ENCODE measurements around the gene PCDH9.

PCDH9 gene, protein sequence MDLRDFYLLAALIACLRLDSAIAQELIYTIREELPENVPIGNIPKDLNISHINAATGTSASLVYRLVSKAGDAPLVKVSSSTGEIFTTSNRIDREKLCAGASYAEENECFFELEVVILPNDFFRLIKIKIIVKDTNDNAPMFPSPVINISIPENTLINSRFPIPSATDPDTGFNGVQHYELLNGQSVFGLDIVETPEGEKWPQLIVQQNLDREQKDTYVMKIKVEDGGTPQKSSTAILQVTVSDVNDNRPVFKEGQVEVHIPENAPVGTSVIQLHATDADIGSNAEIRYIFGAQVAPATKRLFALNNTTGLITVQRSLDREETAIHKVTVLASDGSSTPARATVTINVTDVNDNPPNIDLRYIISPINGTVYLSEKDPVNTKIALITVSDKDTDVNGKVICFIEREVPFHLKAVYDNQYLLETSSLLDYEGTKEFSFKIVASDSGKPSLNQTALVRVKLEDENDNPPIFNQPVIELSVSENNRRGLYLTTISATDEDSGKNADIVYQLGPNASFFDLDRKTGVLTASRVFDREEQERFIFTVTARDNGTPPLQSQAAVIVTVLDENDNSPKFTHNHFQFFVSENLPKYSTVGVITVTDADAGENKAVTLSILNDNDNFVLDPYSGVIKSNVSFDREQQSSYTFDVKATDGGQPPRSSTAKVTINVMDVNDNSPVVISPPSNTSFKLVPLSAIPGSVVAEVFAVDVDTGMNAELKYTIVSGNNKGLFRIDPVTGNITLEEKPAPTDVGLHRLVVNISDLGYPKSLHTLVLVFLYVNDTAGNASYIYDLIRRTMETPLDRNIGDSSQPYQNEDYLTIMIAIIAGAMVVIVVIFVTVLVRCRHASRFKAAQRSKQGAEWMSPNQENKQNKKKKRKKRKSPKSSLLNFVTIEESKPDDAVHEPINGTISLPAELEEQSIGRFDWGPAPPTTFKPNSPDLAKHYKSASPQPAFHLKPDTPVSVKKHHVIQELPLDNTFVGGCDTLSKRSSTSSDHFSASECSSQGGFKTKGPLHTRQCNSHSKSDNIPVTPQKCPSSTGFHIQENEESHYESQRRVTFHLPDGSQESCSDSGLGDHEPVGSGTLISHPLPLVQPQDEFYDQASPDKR (N-terminal part only)

DNA sequence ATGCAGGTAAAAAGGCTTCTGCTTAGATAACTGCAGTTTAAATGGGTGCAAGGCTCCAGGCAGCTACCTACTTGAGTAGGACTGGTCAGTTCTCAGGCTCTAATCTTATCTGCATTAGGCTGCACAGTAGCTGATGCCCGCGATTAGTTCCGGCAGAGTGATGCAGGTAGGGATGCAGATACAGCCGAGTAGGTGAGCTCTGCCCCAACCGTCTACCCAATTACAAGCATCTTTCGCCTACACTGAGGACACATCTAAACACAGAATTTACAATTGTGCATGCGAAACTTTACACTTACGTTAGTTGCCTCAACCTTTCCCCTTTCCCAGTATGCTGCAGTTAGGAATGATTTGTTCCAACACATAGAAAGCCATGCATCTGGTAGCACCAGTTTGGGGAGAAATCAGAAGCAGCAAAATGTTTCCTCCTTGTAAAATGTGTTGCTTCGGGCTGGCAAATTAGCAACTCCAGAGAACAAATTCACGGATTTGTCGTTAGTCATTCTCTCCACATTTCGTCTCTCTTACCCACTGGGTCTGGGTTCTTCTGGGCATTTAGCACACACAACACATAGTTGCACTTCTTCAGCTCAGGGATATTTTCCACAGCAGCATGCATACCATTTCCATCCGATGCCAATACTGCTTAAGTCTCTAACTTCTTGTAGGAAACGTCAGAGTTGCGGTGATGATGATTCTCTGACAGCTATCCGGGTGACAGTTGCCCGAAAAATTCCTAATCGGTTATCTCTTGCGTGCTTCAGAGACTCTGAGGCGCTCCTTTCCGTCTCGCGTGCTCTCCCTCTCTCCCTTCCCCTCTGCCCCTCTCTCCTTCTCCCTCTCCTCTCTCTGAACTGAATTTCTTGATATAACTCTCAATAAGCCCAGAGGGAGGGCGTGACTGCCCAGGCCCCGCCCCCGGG lies at the start of gene PCDH9:
TSS of gene PCDH9 (minus strand) at position 856 of the 923 bp plus-strand sequence. CDS start 1,896 bp downstream, outside the sequence.
- DNase-seq = peak in 1 of 6 experiments; percentile 44

DNA sequence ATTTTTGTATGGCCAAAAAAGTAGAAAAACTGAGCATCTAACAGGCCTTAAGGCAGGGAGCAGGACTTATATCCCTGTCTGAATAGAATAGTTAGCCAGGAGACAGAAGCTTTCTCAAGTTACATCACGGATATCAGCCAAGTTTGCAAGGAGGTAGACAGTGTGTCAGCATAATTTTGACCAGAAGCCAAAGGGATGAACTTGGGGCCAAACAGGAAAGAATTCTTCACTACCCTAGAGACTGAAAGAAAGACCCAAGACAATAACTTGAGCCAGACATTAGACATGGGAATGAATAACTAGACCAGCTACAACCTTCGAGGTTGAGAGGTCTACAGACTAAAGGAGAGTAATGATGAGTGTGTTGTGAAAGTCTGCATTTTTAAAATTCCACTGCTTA lies 48.1 kb upstream of the PCDH9 start:
- DNase-seq = no peak

DNA sequence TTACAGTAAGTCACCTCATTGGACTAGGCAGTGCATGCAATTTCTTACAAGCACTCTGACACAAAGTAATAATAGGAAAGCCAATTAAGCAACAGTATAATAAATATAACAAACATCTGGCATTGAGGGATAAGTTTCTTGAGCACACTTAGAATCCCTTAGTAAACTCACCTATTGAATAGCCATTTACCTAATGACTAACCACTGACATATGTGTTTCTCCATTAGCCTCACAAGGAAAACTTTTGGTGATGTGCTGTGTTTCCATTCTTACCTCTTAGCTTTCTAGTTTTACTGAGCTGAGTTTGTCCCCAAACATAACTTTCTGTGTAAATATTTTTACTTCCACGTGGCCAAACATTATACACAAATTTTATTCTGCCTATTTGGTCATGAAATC lies 47.4 kb upstream of the PCDH9 start:
- DNase-seq = no peak

DNA sequence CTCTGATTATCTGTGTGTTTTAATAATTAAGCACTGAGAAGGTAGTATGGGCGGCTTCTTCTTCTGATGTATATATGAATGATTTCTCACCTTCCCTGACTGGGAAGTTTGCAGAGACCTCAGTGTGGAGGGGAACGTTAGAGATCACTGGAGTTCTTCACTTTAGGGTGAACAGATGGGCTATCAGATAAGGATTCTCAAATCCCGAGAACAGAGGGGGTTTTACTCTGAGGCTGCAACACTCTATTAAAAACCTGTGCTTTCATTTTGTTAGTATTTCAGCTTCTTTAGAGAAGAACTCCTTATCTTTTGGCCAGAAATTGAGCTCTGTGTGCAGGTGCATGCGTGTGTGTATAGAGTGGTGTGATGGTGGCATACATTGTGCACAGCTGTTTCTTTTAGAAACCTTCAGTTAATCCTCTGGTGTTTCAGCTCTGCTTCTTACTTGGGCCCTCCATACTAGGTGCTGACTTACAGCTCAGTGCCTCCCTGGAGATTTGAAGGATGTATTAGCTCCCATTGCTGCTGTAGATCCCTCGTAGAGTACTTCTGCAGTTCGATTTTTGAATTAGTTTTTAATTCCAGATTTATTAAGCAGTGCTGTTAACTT lies 45.3 kb upstream of the PCDH9 start:
- DNase-seq = no peak

DNA sequence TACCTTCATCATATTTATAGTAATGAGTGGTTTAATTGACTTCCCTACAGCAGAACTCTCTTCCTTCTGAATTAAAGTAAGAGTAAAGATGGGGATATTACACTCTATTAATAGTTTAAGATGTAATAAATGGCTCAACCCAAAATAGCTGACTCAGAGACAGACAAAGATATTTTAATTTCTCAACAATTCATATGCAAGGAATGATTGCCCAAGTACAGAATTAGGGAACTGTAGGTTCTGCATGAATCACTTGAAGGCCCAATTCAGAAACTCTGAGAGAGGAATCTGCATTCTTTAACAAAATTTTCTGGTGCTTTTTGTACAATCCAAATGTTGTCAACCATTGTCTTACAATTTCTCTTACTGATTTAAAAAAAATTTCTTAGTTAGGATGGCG lies 42.9 kb upstream of the PCDH9 start:
- no peak for DNase-seq

DNA sequence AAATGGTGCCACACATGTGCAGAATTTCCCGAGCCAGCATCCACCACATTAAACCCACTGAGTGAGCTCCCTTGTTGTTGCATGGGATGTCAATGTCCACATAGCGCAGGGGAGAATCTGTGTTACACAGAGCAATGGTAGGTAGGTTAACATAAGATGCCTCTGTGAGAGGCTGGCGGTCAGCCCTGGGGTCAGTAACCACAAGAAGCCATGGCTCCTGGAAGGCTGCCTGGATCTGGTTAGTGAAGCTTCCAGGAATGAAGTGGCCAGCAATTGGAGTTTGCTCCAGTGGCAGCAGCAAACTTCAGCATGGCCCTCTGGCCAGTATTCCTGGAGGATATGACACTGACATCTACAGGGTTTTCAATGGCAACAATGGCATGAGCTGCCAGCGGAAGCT lies 37.0 kb upstream of the PCDH9 start:
- DNase-seq = no peak

DNA sequence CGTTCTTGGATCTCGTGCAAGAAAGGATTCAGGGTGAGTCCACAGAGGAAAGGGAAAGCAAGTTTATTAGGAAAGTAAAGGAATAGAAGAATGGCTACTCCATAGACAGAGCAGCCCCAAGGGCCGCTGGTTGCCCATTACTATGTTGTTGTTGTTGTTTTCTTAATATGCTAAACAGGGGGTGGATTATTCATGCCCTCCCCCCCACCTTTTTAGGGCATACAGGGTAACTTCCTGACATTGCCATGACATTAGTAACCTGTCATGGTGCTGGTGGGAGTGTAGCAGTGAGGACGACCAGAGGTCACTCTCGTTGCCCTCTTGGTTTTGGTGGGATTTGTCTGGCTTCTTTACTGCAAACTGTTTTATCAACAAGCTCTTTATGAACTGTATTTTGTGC lies 29.1 kb upstream of the PCDH9 start:
- no peak for DNase-seq

DNA sequence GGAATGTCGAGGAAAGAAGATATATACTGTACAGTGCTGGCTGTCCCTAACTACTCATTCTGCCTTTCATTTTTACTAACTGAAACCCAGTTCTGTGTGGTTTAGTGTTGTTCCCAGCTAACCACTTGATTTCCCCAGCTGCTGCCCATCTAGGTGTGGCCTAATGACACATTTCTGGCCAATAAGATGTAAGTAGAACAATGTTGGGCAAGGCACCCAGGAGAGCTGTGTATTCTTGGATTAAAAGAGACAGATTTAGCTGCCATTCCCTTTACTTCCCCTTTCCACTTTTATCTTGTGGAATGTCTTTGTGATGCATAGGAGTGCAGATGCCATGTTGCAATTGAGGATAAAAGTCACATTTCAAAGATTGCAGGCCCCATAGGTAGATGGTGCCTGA lies 28.3 kb upstream of the PCDH9 start:
- DNase-seq = no peak

DNA sequence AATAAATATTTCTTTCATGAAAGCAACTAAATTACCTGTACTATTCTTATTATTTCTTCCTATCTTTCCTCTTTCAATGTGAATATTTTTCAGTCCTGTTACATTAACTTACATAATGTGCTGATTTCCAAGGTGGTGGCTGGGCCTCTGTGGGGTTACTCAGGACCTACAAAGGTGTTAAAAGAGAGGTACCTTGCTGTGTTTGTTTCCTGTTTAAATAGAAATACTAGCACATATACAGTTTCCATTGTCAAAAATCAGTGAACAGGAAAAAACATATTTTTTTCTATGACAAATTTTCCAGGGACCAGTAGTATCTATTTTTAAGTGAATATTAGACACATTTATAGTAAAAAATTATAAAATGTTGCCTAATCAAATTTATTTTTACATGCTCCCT lies 8.7 kb upstream of the PCDH9 start:
- no peak for DNase-seq

DNA sequence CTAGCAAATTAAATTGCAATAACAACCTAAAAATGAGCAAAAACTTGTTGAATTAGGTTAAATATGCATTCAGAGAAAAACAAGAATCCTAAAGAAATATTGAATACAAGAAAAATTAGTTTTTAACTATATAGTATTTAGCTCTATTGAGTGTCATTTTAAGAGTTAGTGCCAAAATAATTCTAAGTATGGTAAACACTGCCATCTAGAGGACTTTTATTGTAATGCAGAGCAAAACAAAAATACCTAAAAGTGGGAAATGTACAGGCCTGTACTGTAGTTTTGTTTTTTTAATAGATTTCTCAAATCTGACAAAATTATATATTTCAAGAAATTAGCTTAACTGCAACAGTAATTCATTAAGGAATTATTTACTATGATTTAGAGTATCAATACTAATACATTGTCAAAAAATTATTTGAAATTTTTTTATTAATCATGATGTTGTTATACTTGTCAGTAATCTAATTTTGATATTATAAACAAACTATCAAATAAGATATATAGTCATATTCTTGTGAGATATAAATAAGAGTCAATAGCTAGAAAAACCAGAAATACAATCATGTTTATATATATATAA lies 8.2 kb upstream of the PCDH9 start:
- DNase-seq = peak in 2 of 6 experiments; percentile 24 to 51

DNA sequence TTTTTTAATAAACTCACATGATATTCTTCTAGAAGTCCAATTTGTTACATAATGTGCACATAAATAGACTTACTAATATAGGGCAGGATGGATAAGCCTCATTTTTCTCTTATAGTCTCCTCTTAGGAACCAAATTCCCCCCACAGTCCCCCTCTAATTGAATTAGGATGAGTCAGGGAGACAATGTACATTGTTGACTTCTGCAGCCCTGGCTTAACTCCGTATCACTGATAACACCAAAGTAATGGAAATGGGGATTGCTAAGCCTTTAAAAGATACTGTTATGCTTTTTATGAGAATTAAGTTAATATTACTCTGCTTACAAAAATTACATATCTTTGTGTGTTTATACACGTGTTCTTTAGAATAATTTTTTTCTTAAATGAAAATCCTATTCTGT lies 5.1 kb upstream of the PCDH9 start:
- DNase-seq = no peak

DNA sequence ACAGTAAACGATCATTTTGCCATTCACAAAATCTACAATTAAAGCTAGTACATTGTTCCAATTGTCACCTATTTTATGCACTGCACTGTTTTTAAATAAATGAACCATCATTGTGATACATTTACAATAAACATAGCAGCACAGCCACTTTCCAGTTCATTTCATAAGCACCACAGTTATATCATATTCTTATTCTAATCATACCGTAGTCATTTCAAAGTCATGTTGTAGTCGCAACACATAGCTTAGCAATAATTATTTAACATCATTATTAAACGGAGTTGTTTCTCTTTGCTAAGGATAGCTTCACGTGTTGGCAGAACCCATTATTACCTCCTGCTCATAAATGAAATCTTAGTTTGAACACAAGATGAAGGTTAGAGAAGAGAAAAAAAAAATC lies 2.2 kb upstream of the PCDH9 start:
- DNase-seq = no peak

DNA sequence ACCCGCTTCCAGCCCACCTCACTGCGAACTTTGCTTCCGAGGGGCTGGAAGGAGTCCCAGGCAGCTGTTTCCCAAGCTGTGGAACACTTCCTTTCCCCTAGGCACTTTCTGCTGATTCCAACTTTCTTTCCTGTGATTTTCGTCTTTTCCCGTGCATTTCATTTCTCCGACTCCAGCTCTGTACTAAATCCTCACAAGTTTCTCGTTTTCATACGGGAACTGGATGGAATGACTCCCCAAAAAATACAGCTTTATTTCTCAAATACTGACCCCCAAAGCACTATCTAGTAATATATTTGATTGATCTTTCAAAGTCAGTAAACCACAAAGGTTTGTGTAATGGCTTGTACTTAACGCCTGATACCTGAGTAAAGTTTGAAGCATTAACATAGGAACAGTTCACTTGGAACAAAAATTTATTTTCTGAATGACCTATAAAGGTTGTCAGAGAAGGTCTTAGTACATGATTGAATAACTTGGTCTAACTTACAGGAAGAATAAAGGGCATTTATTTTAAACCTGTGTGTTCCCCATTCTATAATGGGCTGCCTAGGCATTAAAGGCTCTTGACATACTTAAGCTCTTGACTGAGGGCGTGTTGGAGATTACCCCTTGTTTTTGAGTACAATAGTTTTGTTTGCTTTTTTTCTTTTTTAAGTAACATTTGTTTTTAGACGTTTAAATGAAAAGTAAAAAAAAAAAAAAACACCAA lies 1.3 kb upstream of the PCDH9 start:
- no peak for DNase-seq

DNA sequence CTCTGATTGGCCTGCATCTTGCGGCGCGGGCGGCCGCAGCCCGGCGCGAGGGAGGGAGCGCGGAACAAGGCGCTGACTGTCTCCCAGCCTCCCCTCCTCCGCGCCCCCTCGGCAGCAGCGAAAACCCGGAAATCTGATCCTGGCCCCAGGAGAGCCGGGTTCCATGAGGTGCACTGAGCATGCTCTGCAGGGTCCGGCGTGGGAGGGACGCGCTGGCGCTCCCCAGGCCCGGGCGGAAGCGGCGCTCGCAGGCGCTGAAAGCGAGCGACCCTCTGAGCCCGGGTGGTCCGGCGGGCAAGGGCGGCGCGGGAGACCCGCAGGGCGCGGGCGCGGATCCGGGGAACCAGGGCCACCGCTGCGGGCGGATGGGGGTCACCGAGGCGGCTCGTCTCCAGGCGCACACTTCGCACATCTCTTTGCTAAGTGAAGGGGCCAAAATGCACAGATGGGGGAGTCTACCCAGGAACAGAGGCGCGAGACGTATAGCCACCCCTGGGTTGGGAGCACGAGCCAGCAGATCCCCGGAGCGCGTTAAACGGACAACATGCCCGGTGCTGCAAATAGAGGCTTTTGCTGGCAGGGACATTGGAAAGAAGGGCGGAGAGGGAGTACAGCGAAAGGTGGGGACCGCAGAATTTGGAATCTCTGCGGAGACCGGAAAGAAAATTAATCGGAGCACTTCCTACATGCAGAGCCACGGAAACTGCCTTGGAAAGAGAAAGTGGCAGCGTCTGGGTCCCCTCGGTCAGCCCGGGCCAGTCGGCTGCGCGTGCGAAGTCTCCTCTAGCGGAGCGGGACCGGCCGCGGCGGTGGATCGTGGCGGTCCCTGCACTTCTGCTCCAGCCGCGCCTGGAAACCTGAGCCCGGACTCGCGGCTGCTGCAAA lies 510 bp upstream of the PCDH9 start:
- peak; percentile 69 to 86 (median 79) for DNase-seq

DNA sequence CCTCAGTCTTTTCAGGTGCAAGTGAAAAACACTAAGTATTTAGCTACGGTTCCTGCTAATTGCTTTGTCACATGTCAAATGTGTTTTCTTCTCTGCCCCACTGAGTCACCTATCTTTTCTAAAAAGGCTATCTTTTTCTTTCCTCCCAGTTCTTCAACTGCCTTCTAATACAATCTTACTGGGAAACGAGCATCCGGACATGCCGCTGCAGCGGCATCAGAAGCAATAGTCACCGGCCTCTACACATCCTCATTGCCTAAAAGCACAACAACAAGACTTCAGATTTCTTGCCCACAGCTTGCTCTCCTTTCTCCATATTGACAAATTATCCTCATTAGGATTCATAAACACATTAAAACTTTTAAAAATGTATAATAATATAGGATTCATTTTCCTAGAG lies 1.2 kb downstream of the PCDH9 start:
- peak in 1 of 6 experiments; percentile 24 for DNase-seq

DNA sequence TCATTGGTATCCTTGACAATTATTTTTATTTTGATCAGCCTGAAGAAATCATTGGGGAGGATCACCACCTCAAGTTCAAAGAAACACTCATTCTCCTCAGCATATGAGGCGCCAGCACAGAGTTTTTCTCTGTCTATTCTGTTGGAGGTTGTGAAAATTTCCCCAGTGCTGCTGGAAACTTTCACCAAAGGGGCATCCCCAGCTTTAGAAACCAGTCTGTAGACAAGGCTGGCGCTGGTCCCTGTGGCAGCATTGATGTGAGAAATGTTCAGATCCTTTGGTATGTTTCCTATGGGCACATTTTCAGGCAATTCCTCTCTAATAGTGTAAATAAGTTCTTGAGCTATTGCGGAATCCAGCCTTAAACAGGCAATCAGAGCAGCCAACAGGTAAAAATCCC lies 2.1 kb downstream of the PCDH9 start:
- no peak for DNase-seq

DNA sequence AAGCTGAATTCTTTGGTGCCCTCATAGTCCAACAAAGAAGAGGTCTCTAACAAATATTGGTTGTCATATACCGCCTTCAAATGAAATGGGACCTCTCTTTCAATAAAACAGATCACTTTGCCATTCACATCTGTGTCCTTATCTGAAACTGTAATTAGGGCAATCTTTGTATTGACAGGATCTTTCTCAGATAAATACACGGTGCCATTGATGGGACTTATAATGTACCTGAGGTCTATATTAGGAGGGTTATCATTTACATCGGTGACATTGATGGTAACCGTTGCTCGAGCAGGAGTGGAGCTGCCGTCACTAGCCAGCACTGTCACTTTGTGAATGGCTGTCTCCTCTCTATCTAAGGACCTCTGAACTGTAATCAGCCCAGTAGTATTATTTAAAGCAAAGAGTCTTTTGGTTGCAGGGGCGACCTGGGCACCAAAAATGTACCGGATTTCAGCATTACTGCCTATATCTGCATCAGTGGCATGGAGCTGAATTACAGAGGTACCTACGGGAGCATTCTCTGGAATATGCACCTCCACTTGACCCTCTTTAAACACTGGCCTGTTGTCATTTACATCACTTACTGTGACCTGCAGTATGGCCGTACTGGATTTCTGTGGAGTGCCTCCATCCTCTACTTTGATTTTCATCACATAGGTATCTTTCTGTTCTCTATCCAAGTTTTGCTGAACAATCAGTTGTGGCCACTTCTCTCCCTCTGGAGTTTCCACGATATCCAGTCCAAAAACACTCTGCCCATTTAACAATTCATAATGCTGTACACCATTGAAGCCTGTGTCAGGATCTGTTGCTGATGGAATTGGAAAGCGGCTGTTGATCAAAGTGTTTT lies 2.8 kb downstream of the PCDH9 start:
- no peak for DNase-seq

DNA sequence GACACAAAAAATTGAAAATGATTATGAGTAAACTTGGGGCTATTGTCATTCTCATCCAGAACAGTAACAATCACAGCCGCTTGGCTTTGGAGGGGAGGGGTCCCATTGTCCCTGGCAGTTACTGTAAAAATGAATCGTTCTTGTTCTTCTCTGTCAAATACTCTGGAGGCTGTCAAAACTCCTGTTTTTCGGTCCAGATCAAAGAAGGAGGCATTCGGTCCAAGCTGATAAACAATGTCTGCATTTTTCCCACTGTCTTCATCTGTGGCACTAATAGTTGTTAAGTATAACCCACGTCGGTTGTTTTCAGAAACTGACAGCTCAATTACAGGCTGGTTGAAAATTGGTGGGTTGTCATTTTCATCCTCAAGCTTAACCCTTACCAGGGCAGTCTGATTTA lies 3.4 kb downstream of the PCDH9 start:
- no peak for DNase-seq

All from stimulated activated naive CD4-positive, alpha-beta T cell (primary cell).